ENCODE measurements around the gene MEF2A. TPM values are rescaled to one million over a fixed set of nuclear protein-coding genes. Genes with fewer than 3 reads are reported as not detected.
"Not testable (repeated sequence)": the region's sequence is repeated elsewhere in the genome, so short reads cannot be mapped to it uniquely, and the experiment has no call there.

The MEF2A gene
- polyA plus RNA-seq, result 10 to 100 TPM in 2 of 3 donors, 1 to 10 TPM in 1; 7.0 to 23.0 (median 22.0) TPM

- 0 to 1% (median 1%) methylated on average over 68 to 101 of the region's 101 CpGs for WGBS, 3 donors
- peak within 1 kb of the TSS; percentile 93 for H3K27ac ChIP-seq (ENCODE audit: low read depth, low read length)
These were observed at the start of gene MEF2A for GRCh38 chr15:99565299-99566156. TSS of gene MEF2A (plus strand) at chr15:99565984. CDS start at chr15:99633120, 67,136 bp downstream.

DNA sequence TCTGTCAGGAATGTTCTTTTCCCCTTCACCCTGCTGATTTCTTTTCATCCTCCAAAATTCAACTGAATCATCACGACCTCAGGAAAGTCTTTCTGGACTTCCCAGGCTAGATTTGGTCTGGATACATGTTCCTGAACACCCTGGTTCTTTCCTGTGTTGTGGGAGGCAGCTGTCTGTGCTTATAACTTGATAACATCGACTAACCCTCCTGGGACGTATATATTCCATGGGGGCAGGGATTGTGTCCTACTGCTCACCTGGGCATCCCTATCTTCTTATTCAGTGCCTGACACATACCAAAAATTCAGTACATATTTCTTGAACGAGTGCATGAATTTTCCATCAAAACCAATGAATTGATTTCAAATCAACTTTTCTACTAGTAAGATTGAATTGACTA lies 47.6 kb upstream of the MEF2A start:
- no peak overlapping the region for H3K27ac ChIP-seq (ENCODE audit: low read depth, low read length)
- 74 to 88% (median 85%) methylated on average over 4 of the region's 4 CpGs for WGBS, 3 donors

DNA sequence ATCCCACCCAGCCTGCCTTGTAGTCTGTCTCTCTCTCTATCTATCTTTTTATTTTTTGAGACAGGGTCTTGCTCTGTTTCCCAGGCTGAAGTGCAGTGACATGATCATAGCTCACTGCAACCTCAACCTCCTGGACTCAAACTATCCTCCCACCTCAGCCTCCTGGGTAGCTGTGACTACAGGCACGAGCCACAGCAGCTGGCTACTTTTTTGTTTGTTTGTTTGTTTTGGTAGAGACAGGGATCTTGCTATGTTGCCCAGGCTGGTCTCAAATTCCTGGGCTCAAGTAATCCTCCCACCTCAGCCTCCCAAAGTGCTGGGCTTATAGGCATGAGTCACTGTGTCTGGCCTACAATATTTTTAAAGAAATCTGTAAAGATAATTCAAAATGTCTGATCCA lies 46.4 kb upstream of the MEF2A start:
- WGBS, 3 donors, result 86 to 95% (median 87%) methylated on average over 1 of the region's 1 CpG
- not testable (repeated sequence) for H3K27ac ChIP-seq (ENCODE audit: low read depth, low read length)

- 94% methylated on average over 4 of the region's 4 CpGs for WGBS, 3 donors
- no peak overlapping the region for H3K27ac ChIP-seq (ENCODE audit: low read depth, low read length)
These were observed 43.5 kb upstream of the MEF2A start for GRCh38 chr15:99522288-99522687.

GRCh38 chr15:99526176-99526575 lies 39.6 kb upstream of the MEF2A start:
- H3K27ac ChIP-seq (ENCODE audit: low read depth, low read length), result no peak overlapping the region
- 59 to 78% (median 67%) methylated on average over 4 of the region's 4 CpGs for whole genome bisulfite sequencing, 3 donors

DNA sequence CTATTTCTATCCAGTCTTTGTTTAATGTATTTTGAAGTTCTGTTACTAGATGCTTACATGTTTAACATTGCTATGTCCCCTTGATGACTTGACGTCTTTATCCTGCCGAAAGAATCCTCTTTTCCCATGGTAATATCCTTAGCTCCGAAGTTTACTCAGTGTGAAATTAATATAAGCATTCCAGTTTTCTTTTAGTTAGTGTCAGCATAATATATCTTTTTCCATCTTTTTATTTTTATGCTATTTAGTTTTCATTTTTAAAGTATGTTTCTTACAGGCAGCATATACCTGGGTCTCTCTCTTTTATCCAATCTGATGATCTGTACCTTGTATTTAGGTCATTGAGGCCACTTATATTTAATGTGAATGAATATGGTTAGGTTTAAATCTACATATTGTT lies 39.1 kb upstream of the MEF2A start:
- 89 to 92% (median 91%) methylated on average over 3 of the region's 3 CpGs for WGBS, 3 donors
- no peak overlapping the region for H3K27ac ChIP-seq (ENCODE audit: low read depth, low read length)

- H3K27ac ChIP-seq (ENCODE audit: low read depth, low read length), result no peak overlapping the region
- WGBS, 3 donors, result 70 to 75% (median 75%) methylated on average over 4 of the region's 4 CpGs
These were observed 29.3 kb upstream of the MEF2A start for GRCh38 chr15:99536422-99537040.

GRCh38 chr15:99537344-99537743 lies 28.4 kb upstream of the MEF2A start:
- WGBS, 3 donors, result 61 to 95% (median 77%) methylated on average over 4 of the region's 4 CpGs
- no peak overlapping the region for H3K27ac ChIP-seq (ENCODE audit: low read depth, low read length)

DNA sequence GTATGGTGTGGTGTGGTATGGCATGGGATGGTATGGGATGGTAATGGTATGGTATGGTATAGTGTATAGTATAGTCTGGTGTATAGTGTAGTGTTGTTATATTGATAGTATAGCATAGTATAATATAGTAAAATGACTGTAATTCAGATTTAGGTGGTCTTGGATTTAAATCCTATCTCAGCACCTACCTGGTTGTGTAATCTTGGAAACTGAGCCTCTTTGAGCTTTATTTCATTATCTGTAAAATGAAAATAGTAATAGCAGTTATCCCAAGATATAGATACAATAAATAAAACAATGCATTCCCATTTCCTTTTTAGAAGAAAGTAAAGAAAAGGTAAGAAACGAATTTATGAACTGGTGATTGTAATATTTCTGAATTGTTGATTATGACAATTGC lies 27.5 kb upstream of the MEF2A start:
- 76 to 85% (median 79%) methylated on average over 1 of the region's 1 CpG for WGBS, 3 donors

DNA sequence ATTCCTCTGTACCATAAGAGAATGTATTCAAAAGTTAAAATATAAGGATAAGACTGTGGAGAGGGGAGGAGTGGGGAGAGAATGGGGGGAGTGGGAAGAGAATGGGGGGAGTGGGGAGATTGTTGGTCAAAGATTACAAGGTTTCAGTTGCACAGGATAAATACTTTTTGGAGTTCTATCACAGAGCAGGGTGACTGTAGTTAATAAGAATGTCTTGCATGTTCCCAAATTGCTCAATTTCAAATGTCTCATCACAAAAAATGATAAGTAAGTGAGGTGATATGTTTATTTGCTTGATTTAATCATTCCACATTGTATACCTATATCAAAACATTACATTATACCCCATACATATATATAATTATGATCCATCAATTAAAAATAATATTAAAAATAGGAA lies 23.0 kb upstream of the MEF2A start:
- H3K27ac ChIP-seq (ENCODE audit: low read depth, low read length), result no peak overlapping the region

More for the DNA sequence above, 27.5 kb upstream of the MEF2A start:
- H3K27ac ChIP-seq (ENCODE audit: low read depth, low read length), result no peak overlapping the region

GRCh38 chr15:99545605-99546004 lies 20.2 kb upstream of the MEF2A start:
- H3K27ac ChIP-seq (ENCODE audit: low read depth, low read length), result no peak overlapping the region

GRCh38 chr15:99546441-99547100 lies 19.2 kb upstream of the MEF2A start:
- WGBS, 3 donors, result 72 to 96% (median 81%) methylated on average over 4 of the region's 4 CpGs
- no peak overlapping the region for H3K27ac ChIP-seq (ENCODE audit: low read depth, low read length)

GRCh38 chr15:99547517-99547916 lies 18.3 kb upstream of the MEF2A start:
- 88 to 90% (median 89%) methylated on average over 3 of the region's 3 CpGs for WGBS, 3 donors
- H3K27ac ChIP-seq (ENCODE audit: low read depth, low read length), result no peak overlapping the region

DNA sequence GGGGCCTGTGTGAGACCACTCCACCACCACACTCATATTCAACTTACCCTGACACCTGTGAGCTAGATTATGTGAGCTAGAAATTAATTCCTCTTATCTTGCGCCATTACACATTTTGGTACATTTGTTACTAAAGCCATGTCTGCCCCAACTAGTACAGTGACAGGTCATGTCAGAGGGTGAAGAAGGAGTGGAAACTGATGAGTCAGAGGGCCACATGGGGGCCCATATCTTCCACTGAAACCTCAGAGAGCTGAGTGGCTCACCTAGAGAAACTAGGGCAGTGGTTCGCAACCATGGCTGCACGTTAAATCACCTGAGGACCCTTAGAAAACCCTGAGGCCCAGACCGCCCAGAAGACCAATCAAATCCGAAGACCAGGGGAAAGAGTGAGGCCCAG lies 15.7 kb upstream of the MEF2A start:
- no peak overlapping the region for H3K27ac ChIP-seq (ENCODE audit: low read depth, low read length)
- 57 to 96% (median 84%) methylated on average over 5 of the region's 5 CpGs for WGBS, 3 donors

GRCh38 chr15:99552111-99552510 lies 13.7 kb upstream of the MEF2A start:
- WGBS, 3 donors, result 90 to 98% (median 93%) methylated on average over 2 of the region's 2 CpGs

DNA sequence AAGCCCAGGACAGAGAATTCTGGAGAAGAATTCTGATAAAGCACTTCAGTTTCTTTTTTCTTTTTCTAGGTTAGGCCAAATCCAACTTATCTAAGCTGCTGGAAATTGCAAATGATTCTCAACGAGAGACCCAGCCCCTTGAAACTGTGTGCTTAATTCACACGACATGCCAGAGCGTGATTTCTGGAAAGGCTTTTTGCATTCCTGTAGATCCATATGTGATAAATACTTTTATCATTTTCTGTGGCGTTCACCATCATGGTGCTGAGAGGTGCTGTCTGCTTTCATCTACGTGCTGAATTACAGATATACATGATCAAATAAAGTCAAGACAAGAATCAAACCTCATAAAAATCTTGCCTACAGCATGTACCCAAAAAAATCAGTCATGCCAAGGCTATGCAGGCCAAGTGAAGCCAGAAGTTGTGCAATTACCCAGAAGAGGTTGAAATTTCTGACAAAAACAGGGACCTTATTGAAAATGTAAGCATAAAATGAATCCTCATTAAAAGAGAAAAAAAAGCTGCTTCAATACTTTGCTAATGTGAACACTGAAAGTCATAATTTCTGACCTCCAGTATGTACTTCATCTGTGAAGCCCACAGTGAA lies 10.8 kb upstream of the MEF2A start:
- 68 to 91% (median 87%) methylated on average over 5 of the region's 5 CpGs for WGBS, 3 donors
- no peak overlapping the region for H3K27ac ChIP-seq (ENCODE audit: low read depth, low read length)

More at GRCh38 chr15:99552111-99552510, 13.7 kb upstream of the MEF2A start:
- no peak overlapping the region for H3K27ac ChIP-seq (ENCODE audit: low read depth, low read length)

GRCh38 chr15:99556011-99556410 lies 9.8 kb upstream of the MEF2A start:
- 66 to 94% (median 93%) methylated on average over 5 of the region's 5 CpGs for WGBS, 3 donors
- H3K27ac ChIP-seq (ENCODE audit: low read depth, low read length), result no peak overlapping the region

DNA sequence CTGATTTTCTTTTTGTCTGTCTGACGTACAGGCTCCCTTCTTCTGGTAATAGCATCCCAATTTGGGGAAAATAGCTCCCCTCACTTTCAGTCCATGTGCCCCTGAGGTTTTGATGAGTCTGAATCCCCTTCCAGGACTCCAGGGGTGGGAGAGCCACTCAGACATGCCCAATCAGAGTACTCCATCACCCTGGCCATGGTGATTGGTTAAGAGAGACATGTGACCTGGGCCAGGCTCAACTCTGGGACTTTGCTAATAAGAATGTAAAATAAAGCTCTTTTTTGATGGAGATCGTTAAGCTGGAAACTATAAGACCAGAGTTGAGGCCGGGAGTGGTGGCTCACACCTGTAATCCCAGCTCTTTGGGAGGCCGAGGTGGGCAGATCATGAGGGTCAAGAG lies 9.2 kb upstream of the MEF2A start:
- 94 to 96% (median 95%) methylated on average over 4 of the region's 4 CpGs for WGBS, 3 donors
- H3K27ac ChIP-seq (ENCODE audit: low read depth, low read length), result no peak overlapping the region

- no peak overlapping the region for H3K27ac ChIP-seq (ENCODE audit: low read depth, low read length)
- WGBS, 3 donors, result 86 to 95% (median 92%) methylated on average over 3 of the region's 3 CpGs
These were observed 7.7 kb upstream of the MEF2A start for GRCh38 chr15:99558084-99558483.
